GM19239 (cell line): Measurements from ENCODE around the gene DMP1.

Source experiments
- DNase-seq: peaks from one replicate; pipeline ENCODE4 v3.0.0; 2011; ENCODE audit warnings: low spot score; ENCODE audit not compliant: insufficient read length
- FAIRE-seq: peaks from 2 replicates; lab custom pipeline; 2011; peaks lifted over from hg19 to GRCh38; lab: Jason Lieb, UNC

DMP1 gene, protein sequence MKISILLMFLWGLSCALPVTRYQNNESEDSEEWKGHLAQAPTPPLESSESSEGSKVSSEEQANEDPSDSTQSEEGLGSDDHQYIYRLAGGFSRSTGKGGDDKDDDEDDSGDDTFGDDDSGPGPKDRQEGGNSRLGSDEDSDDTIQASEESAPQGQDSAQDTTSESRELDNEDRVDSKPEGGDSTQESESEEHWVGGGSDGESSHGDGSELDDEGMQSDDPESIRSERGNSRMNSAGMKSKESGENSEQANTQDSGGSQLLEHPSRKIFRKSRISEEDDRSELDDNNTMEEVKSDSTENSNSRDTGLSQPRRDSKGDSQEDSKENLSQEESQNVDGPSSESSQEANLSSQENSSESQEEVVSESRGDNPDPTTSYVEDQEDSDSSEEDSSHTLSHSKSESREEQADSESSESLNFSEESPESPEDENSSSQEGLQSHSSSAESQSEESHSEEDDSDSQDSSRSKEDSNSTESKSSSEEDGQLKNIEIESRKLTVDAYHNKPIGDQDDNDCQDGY

DNA sequence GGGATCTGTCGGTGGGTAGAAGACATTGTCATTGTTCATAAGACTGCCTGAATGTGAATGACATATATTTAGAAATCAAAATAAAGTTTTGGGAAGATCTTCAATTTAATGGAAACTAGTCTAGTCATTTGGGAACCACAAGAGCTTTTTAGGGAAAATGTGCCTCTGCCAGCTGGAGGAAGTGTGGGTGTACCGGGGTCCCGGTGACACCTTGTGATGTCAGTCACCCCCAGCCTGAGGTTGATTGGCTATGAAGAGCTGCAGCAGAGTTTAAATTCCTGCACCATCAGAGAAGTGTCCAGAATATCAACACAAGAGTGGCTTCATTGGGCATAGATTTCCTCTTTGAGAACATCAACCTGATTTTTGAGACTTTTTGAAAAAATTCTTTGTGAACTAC is at the start of gene DMP1:
TSS of gene DMP1 (plus strand) at position 301 of the 400 bp plus-strand sequence. CDS start 6,213 bp downstream, outside the sequence.
- no peak for FAIRE-seq
- DNase-seq: no peak

DNA sequence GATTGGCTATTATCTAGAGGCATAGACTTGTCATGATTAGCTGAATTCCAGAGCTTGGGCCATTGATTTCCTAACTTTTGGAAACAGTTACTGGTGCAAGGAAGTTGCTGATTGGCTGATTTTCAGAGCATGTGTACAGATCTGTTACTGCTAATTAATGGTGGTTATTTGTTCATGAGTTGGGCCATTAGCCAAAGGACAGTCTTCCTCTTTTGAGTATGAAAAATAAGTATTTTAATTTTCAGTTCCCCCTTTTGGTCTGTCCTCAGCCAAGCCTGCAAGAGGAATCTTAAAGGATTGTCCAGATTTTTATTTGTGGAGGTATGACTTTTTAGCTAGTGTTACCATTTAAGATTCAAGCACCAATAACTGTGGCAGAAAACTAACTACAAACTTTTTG is 48.7 kb upstream of the DMP1 start:
- DNase-seq: no peak
- FAIRE-seq: no peak

DNA sequence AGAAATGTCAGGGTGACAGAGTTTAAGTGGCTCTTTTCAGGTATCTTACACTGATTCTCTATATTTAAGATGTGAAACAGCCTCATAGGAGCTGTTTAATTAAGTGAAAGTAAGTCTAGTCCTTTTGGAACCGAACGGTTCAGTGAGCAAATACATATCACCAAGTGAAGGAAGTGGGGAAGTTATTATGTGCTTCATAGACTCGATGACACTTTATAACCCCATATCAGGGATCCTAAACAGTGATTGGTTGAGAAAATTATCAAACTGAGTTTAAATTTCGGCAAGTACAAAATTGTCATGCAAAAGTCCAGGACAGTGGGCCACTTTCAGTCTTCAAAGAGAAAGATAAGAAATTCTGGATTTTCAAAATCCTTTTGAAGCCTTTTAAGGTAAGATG is 41.9 kb upstream of the DMP1 start, which contains the start of gene DSPP:
TSS of gene DSPP (plus strand) at position 301 of the 400 bp plus-strand sequence. CDS start 2,380 bp downstream, outside the sequence.
- DNase-seq (no peak), FAIRE-seq (no peak)

DNA sequence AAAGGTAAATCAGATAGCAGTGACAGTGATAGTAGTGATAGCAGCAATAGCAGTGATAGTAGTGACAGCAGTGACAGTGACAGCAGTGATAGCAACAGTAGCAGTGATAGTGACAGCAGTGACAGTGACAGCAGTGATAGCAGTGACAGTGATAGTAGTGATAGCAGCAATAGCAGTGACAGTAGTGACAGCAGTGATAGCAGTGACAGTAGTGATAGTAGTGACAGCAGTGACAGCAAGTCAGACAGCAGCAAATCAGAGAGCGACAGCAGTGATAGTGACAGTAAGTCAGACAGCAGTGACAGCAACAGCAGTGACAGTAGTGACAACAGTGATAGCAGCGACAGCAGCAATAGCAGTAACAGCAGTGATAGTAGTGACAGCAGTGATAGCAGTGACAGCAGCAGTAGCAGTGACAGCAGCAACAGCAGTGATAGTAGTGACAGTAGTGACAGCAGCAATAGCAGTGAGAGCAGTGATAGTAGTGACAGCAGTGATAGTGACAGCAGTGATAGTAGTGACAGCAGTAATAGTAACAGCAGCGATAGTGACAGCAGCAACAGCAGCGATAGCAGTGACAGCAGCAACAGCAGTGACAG is 35.7 kb upstream of the DMP1 start:
- no peak for FAIRE-seq

DNA sequence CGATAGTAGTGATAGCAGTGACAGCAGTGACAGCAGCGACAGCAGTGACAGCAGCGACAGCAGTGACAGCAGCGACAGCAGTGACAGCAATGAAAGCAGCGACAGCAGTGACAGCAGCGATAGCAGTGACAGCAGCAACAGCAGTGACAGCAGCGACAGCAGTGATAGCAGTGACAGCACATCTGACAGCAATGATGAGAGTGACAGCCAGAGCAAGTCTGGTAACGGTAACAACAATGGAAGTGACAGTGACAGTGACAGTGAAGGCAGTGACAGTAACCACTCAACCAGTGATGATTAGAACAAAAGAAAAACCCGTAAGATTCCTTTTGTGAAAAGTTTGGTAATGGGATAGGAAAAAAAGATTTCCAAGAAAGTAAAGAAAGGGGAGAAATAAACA is 33.8 kb upstream of the DMP1 start:
- FAIRE-seq: no peak

More for the DNA sequence above, 35.7 kb upstream of the DMP1 start:
- DNase-seq: no peak

DNA sequence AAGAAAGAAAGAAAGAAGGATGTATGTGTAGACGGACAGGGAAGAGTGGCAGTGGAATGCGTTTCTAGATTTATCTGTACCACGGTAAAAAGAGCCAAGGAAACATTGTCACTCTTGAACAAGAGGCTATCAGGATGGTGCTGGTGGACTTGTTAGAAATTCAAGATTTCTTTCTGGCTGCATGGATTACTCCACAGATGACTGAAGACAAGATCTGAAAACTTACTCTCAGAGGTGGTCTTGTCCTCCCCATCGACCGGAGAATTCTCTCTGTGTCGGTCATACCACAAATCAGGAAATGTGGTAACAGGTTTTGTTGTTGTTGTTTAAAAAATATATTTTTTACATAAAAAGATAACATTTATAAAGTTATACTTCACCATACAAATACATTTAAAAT is 30.0 kb upstream of the DMP1 start:
- no peak for FAIRE-seq
- DNase-seq: no peak

More for the DNA sequence above, 33.8 kb upstream of the DMP1 start:
- no peak for DNase-seq

DNA sequence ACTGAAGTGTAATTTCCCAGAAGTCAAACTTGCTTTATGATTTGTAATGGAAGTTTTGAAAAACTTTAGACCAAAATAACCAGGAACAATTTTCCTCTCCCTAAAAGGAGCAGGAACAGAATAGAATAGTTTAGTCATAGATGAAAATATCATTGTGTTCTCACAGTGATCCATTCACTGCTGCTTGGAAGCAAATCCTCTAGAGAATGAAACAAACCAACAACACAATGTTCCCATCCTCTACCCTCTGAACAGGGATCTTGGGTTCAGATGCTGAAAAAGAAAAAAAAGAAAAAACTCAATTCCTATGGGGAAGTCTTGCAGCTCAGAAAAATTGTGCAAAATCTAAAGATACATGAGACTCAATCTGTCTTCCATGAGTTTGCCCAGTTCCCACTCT is 29.6 kb upstream of the DMP1 start:
- DNase-seq (no peak), FAIRE-seq (no peak)

DNA sequence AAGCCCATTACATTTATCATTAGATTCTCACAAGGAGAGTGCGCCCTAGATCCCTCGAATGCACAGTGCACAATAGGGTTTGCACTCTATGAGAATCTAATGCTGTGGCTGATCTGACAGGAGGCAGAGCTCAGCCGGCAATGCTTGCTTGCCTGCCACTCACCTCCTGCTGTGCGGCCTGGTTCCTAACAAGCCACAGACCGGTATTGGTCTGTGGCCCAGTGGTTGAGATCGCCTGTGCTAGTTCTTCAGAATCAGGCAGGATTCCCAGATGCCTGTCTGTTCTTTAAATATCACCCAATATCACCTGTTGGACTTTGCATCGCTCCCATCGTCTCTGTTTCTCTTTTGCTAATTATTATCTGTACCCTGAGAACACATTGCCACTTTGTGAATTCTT is 27.8 kb upstream of the DMP1 start:
- no peak for DNase-seq
- no peak for FAIRE-seq

DNA sequence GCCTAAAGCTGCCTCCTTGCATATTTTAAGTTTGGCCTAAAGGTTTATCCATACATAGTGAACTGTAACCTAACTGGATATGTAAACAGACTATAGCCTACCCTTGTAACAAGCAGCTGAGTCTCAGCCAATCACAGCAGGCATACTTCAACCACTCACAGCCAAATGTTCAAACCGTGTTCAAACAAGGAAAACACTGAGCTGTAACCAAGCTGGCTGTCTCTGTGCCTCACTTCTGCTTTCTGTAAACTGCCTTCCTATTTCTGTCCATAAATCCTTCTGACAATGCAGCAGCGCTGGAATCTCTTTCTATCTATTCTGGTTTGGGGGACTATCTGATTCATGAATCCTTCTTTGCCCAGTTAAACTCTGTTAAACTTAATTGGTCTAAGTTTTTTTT is 25.4 kb upstream of the DMP1 start:
- FAIRE-seq (no peak), DNase-seq (no peak)

DNA sequence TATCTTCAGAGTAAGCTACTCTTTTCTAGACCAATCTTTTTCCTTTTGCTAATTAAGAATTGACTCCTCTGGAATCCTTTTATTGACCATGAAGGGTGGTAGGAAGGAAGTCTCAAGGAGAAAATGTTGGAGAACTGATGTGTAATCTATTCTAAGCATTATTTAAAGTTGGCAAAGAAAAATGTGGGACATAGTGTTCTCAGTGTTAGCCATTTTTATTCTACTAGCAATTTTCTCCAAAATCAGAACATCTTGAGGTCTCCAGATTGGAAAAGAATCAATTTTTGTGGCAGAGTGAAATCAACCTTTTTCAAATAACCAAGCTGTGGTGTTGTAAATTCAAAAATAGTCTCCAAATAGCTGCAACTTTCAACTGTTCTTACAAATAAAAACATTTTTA is 18.4 kb upstream of the DMP1 start:
- DNase-seq: no peak
- no peak for FAIRE-seq

DNA sequence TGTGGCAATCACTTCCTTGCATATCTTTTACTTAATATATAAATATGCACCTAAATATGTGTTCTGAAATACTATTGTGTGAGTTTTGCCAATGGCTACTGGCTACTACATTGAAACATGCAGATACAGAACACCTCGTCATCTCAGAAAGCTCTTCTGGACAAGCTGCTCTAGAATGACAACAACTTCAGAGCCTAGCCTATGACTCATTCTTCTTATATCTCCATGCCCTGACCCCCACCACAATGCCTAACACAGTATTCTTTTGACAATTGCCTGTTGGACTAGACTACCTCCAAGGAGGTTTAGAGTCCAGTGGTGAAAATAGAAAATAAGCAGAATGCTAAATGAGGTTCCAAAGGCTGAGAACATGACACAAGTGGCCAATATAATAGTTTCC is 17.6 kb upstream of the DMP1 start:
- FAIRE-seq (no peak), DNase-seq (no peak)

DNA sequence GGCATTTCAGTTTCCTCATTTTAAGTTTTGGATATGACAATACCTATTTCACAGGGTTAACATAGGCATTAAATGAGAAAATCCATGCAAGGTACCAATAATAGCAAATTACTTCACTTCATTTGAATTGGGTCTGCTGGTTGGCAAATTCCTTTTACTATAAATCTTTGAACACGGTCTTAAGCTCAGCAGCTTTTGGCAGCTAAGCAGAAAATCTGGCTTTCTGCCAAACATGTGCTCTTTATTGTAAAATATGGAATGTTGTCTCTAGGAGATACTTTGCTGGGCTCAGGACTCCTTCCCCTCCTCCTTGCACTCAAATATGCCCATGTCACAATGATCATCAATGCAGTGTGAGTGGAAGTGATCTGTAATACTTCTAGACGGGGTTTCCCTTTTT is 16.8 kb upstream of the DMP1 start:
- DNase-seq (no peak), FAIRE-seq (no peak)

DNA sequence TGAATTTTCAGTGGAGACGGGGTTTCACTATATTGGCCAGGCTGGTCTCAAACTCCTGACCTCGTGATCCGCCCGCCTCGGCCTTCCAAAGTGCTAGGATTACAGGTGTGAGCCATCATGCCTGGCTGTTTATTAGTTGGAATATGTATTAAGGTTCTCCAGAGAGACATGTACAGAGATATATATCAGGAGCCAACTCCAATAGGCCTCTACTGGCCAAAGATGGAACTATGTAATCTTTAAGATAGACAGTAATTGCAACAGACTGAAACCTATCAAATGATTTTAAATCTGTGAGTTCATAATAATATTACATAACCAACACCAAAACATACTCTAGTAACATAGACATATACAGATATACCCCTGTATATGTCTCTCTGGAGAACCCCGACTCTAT is 5.8 kb upstream of the DMP1 start:
- no peak for DNase-seq
- FAIRE-seq: no peak

DNA sequence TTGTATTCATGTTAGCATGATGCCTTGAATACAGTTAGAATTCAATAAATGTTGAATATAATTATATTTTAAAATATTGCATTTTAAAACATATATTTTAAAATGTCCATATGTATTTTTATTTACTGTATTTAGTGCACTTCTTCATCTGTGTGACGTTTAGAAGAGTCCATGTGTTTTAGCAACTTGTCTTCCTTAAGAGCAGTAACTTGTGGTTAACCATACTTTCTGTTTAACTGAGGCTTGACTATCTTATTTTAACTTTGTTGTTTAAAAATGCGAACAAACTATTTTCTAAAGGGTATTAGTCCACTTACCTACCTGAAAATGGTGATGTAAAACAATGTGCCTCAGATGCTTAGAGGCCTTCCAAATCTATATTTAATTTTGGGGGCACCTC is 858 bp downstream of the DMP1 start:
- DNase-seq (no peak), FAIRE-seq (no peak)

DNA sequence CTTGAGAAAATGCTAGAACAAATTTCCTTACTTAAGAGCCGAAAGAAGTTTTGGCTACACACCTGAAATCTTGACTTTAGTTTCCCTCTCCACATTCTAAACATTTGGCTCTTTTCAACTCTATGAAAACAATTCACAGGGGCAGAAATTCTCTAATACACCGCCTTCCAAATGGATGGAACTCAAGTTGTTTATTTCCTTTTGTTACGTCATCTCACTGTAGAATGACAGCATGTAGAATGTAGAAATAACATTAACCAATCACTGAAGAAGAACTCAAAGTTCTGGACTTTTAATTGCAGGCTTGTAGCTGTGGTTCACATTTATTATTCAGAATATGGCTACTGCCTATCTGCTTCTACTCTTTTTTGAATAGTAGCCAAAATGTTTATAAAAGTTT is 1.9 kb downstream of the DMP1 start:
- no peak for FAIRE-seq
- no peak for DNase-seq

DNA sequence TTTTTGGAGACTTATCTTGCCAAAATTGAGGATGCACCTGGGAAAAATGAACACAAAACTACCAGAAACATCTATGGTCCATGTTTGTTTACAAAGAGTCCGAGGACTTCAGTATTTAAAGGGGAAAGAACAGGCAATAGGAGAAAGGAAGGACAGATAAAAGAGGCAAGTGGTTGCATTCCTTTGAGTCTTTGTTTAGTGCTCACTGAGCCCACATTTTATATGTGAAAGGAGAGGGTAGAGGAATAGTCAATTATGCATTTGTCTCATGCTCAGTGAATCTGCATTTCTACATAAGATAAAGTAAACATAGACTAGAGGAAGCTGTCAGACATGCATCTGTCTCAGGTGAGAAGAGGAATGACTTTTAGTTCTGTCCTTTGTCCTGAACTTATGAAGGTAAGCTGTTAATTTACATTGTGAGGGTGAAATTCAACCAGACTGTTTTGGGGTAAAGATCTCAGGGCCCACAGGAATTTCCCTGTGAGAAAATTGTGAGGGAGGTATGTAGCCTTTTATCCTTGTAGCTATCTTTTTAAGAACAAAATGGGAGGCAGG is 4.5 kb downstream of the DMP1 start:
- DNase-seq (no peak), FAIRE-seq (no peak)

DNA sequence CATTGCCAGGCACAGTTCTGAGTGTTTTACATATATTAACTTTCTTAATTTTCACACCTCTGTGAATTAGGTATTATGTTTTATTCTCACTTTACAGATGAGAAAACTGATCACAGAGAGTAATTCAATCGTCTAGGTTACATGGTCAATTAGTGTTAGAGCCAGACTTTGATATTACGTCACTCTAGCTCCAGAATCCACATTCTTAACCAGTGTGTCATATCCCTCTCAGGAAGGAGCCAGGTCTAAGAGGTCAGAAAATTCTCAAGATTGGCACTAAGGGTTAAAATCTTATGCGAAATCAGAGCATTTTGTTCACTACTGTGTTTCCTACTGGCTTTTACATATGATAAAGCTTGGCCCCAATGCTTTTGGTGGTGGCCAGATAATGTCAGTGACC is 7.4 kb downstream of the DMP1 start:
- no peak for DNase-seq
- no peak for FAIRE-seq

DNA sequence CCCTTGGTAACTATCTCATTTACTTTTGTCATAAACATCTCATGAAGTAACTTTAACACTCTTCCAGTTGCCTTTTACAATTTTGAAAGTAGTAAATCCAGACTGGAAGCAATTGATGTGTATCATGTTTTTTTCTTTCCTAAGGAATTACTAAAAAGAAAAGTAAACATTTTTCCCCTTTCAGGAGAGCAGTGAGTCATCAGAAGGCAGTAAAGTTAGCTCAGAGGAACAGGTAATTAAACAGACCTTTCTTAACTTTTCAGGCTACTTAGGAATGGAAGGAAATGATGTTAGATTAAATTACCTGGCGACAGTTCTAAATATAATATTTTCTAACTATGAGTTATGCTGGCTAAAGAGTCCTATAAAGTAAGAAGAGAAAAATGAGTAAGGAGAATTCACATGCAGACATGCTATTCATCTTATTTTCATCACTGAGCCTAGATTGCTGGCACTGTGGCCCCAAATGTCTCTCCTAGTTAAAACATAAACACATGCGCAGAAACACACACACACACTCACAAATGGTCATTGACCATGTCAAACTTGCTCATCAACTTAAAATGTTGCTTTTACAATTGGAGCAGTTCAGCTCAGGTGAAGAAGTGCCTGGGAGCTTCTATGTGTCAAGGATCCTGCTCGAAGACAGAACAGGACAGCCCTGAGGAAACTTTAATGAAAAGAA is 9.3 kb downstream of the DMP1 start:
- DNase-seq: no peak
- no peak for FAIRE-seq

DNA sequence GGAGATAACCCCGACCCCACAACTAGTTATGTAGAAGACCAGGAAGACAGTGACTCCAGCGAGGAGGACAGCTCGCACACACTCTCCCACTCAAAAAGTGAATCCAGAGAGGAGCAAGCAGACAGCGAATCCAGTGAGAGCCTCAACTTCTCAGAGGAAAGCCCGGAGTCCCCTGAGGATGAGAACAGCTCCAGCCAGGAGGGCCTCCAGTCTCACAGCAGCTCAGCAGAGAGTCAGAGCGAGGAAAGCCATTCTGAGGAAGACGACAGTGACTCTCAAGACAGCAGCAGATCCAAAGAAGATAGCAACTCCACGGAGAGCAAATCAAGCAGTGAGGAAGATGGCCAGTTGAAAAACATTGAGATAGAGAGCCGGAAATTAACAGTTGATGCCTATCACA is 12.8 kb downstream of the DMP1 start:
- FAIRE-seq (no peak), DNase-seq (no peak)

DNA sequence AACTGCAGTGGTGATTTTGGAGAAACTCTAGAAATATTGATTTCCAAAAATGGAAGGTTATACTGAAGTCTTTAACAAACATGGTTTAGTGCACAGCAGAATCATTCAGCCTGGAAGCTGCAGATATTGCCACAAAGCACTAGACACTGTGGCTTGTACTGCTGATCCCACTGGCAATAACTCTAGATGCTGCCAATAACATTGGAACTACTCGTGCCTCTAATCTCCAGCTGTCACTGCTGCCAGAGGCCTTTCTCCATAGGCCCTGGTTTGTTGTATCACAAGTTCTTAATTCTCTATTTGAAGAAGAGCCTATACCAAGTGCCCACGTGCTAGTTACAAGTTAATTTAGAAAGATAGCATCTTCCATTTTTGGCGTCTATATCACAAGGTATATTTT is 19.3 kb downstream of the DMP1 start:
- FAIRE-seq (no peak), DNase-seq (no peak)

DNA sequence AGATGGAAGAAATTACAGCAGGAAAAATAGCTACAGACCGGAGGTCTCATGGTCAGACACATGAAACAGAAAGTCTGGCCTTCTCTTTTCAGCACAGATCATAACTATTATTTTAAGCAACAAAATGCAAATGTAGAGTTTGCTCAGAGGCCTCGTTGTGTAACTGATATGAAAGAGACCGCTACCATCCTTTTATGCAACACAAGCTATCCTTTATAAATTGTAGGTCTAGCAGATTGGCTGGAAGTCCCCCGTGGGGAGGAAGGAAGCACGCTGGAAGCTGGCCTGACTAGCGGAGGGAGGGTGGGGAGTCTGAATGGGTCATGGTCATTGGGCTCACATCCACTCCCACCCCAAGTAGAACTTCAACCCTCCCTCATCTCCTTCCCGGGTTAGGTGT is 27.7 kb downstream of the DMP1 start:
- no peak for DNase-seq
- FAIRE-seq: no peak
